Panc1 (cell line): Measurements from ENCODE around the gene SETD1A. TPM values are rescaled to one million over a fixed set of nuclear protein-coding genes. Genes with fewer than 3 reads are reported as not detected.

ENCODE experiments used
- ATAC-seq: fragments of 200-7000 bp; cut with Tn5 transposase; 2 replicates; pipeline ENCODE4 v1.9.1; 2020; ENCODE audit warnings: mild to moderate bottlenecking, moderate library complexity
- BruUV-seq: library from RNA; stranded (reverse); fragments of 400-500 nt; replicated peaks from 2 replicates; lab custom pipeline; 2021; lab: Mats Ljungman, UMichigan
- CTCF ChIA-PET: fragments of 300-600 bp; sonication (Branson Sonifier 250); formaldehyde crosslinking; loops from one replicate; lab custom pipeline; 2022; ENCODE audit warnings: antibody characterized with exemption; lab: Charles Lee
- POLR2A ChIA-PET: fragments of 300-600 bp; sonication (Branson Sonifier 250); formaldehyde crosslinking; loops from one replicate; lab custom pipeline; 2022; ENCODE audit warnings: antibody characterized with exemption; lab: Charles Lee
- DNase-seq: peaks from one replicate; pipeline ENCODE4 v3.0.0-alpha.2; 2010; ENCODE audit warnings: low read depth, low spot score
- H3K27ac ChIP-seq: 2 replicates; pipeline ENCODE4 v1.5.1; 2011; ENCODE audit warnings: mild to moderate bottlenecking, low read length, inconsistent platforms
- H3K27me3 ChIP-seq: fragments of 200-500 bp; sonication (Bioruptor generic); 2 replicates; pipeline ENCODE4 v1.6.0; 2014; ENCODE audit warnings: low read length, inconsistent platforms; ENCODE audit not compliant: control insufficient read depth, insufficient read depth
- H3K36me3 ChIP-seq: fragments of 200-500 bp; sonication (Bioruptor generic); 2 replicates; pipeline ENCODE4 v1.5.1; 2014; ENCODE audit warnings: inconsistent platforms, mild to moderate bottlenecking, low read length, moderate library complexity; ENCODE audit not compliant: control insufficient read depth, insufficient read depth
- H3K4me1 ChIP-seq: 2 replicates; pipeline ENCODE4 v1.5.1; 2011; ENCODE audit warnings: inconsistent platforms, mild to moderate bottlenecking, low read length, moderate library complexity; ENCODE audit not compliant: control insufficient read depth, insufficient read depth
- H3K4me3 ChIP-seq, 2 experiments: 2 replicates each; pipeline ENCODE4 v1.5.1; 2011 to 2012; ENCODE audit warnings: low read depth in 2 of 2, low read length in 2 of 2, mild to moderate bottlenecking in 2 of 2, inconsistent platforms in 1 of 2, moderate library complexity in 1 of 2
- H3K9me3 ChIP-seq: fragments of 200-500 bp; sonication (Bioruptor generic); 2 replicates; pipeline ENCODE4 v1.5.1; 2014; ENCODE audit warnings: low read depth, mild to moderate bottlenecking, inconsistent platforms, low read length, moderate library complexity; ENCODE audit not compliant: control insufficient read depth, insufficient read depth
- POLR2AphosphoS5 ChIP-seq: IDR thresholded peaks from 2 replicates; pipeline ENCODE4 v1.6.1; 2012; ENCODE audit warnings: mild to moderate bottlenecking, low read depth, low read length, moderate library complexity
- SIN3A ChIP-seq: IDR thresholded peaks from 2 replicates; pipeline ENCODE4 v1.6.1; 2012; ENCODE audit warnings: low read depth, mild to moderate bottlenecking, low read length, moderate library complexity, borderline replicate concordance; ENCODE audit not compliant: insufficient read depth
- TCF7L2 ChIP-seq: IDR thresholded peaks from 2 replicates; pipeline ENCODE4 v1.6.1; 2011; ENCODE audit warnings: mild to moderate bottlenecking, low read depth, low read length, inconsistent platforms
- in situ Hi-C: cut with HindIII; loops from 2 replicates; pipeline ENCODE4 v1.10.0; 2016; ENCODE audit warnings: low sequenced_read_pairs, low pct_unique_long_range_greater_than_20kb
- intact Hi-C: fragments of 100-400 bp; cut with micrococcal nuclease; formaldehyde crosslinking; loops from one replicate; pipeline ENCODE4 v1.10.0; 2022; ENCODE audit not compliant: unreplicated experiment
- total RNA-seq: library from RNA; stranded (reverse); gene quantifications from one replicate; pipeline ENCODE4 v1.2.1, GENCODE V29; 2021; ENCODE audit not compliant: unreplicated experiment
- TF ChIP-seq, protein P1 (sequence below), 2 experiments: IDR thresholded peaks; 2 replicates each; pipeline ENCODE4 v1.6.1; 2011 to 2012; ENCODE audit warnings: low read depth in 2 of 2, control low read depth in 1 of 2, low read length in 1 of 2, mild to moderate bottlenecking in 1 of 2, moderate library complexity in 1 of 2; ENCODE audit not compliant: insufficient read depth in 1 of 2
- TF ChIP-seq, protein P2 (sequence below): fragments of 450-650 bp; IDR thresholded peaks from 2 replicates; pipeline ENCODE4 v1.5.1; 2017; ENCODE audit warnings: mild to moderate bottlenecking

SETD1A gene
- total RNA-seq, 1 experiment from 2014 or later: 38.7 TPM

GRCh38 chr16:31008149-31008548 is 50.6 kb downstream of the SETD1A start:
- in situ Hi-C loops (no loop called here), intact Hi-C loops (no loop called here)
- H3K36me3 ChIP-seq: no peaks in the 10 kb centered on the region
- TF ChIP-seq, protein P1, sequence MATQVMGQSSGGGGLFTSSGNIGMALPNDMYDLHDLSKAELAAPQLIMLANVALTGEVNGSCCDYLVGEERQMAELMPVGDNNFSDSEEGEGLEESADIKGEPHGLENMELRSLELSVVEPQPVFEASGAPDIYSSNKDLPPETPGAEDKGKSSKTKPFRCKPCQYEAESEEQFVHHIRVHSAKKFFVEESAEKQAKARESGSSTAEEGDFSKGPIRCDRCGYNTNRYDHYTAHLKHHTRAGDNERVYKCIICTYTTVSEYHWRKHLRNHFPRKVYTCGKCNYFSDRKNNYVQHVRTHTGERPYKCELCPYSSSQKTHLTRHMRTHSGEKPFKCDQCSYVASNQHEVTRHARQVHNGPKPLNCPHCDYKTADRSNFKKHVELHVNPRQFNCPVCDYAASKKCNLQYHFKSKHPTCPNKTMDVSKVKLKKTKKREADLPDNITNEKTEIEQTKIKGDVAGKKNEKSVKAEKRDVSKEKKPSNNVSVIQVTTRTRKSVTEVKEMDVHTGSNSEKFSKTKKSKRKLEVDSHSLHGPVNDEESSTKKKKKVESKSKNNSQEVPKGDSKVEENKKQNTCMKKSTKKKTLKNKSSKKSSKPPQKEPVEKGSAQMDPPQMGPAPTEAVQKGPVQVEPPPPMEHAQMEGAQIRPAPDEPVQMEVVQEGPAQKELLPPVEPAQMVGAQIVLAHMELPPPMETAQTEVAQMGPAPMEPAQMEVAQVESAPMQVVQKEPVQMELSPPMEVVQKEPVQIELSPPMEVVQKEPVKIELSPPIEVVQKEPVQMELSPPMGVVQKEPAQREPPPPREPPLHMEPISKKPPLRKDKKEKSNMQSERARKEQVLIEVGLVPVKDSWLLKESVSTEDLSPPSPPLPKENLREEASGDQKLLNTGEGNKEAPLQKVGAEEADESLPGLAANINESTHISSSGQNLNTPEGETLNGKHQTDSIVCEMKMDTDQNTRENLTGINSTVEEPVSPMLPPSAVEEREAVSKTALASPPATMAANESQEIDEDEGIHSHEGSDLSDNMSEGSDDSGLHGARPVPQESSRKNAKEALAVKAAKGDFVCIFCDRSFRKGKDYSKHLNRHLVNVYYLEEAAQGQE (IDR thresholded peaks at IDR 0.05; ENCODE audit: insufficient read depth in 1 of 2, low read depth in 2 of 2, low read length in 1 of 2): no peak
- ATAC-seq (no peak), DNase-seq (no peak)
- ChIA-PET CTCF (no interaction called here), POLR2A (no interaction called here)
- H3K27ac ChIP-seq: no peak overlapping the region
- no peaks in the 10 kb centered on the region for H3K9me3 ChIP-seq
- peaks cover 6% of the 10 kb centered on the region; the same call in 1 of the 2 replicates for H3K4me1 ChIP-seq
- no peaks in the 10 kb centered on the region for H3K27me3 ChIP-seq
- no TSS peak for BruUV-seq
- no peak overlapping the region for H3K4me3 ChIP-seq

DNA sequence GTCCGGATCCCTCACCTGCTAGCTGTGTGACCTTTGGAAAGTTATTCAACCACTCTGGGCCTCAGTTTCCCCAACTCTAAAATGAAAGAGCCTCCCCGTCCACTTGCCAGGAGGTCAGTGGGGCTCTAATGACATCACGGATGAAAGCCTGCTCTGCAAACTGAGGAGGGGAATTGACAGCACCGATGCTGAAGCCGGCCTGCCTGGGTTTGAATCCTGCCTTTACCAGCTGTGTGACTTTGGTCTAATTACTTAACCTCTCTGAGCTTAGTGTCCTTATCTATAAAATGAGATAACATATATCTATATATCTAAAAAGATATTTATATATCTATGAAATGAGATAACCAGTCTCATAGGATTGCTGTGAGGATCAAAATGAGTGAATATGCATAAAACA is 51.0 kb downstream of the SETD1A start:
- ChIA-PET POLR2A (no interaction called here), CTCF (no interaction called here)
- in situ Hi-C loops: no loop called here

More for the DNA sequence above, 51.0 kb downstream of the SETD1A start:
- H3K36me3 ChIP-seq: no peaks in the 10 kb centered on the region
- no peaks in the 10 kb centered on the region for H3K9me3 ChIP-seq
- no TSS peak for BruUV-seq
- no peak overlapping the region for H3K4me3 ChIP-seq
- H3K27me3 ChIP-seq: no peaks in the 10 kb centered on the region
- no peak overlapping the region for H3K27ac ChIP-seq
- intact Hi-C loops: no loop called here
- ATAC-seq (no peak), DNase-seq (no peak)
- peaks cover 6% of the 10 kb centered on the region; the same call in 1 of the 2 replicates for H3K4me1 ChIP-seq
- TF ChIP-seq POLR2AphosphoS5: no peak
- no peak for TF ChIP-seq SIN3A
- TF ChIP-seq, protein P1 (IDR thresholded peaks at IDR 0.05; ENCODE audit: insufficient read depth in 1 of 2, low read depth in 2 of 2, low read length in 1 of 2): no peak
- no peak for TF ChIP-seq TCF7L2
- TF ChIP-seq, protein P2, sequence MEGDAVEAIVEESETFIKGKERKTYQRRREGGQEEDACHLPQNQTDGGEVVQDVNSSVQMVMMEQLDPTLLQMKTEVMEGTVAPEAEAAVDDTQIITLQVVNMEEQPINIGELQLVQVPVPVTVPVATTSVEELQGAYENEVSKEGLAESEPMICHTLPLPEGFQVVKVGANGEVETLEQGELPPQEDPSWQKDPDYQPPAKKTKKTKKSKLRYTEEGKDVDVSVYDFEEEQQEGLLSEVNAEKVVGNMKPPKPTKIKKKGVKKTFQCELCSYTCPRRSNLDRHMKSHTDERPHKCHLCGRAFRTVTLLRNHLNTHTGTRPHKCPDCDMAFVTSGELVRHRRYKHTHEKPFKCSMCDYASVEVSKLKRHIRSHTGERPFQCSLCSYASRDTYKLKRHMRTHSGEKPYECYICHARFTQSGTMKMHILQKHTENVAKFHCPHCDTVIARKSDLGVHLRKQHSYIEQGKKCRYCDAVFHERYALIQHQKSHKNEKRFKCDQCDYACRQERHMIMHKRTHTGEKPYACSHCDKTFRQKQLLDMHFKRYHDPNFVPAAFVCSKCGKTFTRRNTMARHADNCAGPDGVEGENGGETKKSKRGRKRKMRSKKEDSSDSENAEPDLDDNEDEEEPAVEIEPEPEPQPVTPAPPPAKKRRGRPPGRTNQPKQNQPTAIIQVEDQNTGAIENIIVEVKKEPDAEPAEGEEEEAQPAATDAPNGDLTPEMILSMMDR: no peak
